GM19397 (cell line): ENCODE results near the gene TMEM242.

Experiments
- ATAC-seq: cut with Tn5 transposase; IDR thresholded peaks from one replicate; pipeline ENCODE4 v1.9.1; 2021; ENCODE audit warnings: mild to moderate bottlenecking, moderate library complexity; ENCODE audit not compliant: unreplicated experiment

TMEM242 gene

GRCh38 chr6:157291356-157291755, 32.0 kb downstream of the TMEM242 start:
- ATAC-seq, result no peak

- no peak for ATAC-seq
Observed at GRCh38 chr6:157290797-157291196, 32.5 kb downstream of the TMEM242 start.

- ATAC-seq, result no peak
Observed at GRCh38 chr6:157289764-157290163, 33.6 kb downstream of the TMEM242 start.

- no peak for ATAC-seq
Observed at GRCh38 chr6:157288575-157288974, 34.7 kb downstream of the TMEM242 start.

GRCh38 chr6:157287923-157288322, 35.4 kb downstream of the TMEM242 start:
- ATAC-seq, result no peak

GRCh38 chr6:157287247-157287850, 36.0 kb downstream of the TMEM242 start:
- no peak for ATAC-seq

- no peak for ATAC-seq
Observed at GRCh38 chr6:157285422-157285779, 37.9 kb downstream of the TMEM242 start.

GRCh38 chr6:157284738-157285421, 38.4 kb downstream of the TMEM242 start:
- no peak for ATAC-seq

- no peak for ATAC-seq
Observed at GRCh38 chr6:157283900-157284737, 39.2 kb downstream of the TMEM242 start.

GRCh38 chr6:157283330-157283898, 39.9 kb downstream of the TMEM242 start:
- no peak for ATAC-seq

- ATAC-seq, result no peak
Observed at GRCh38 chr6:157282284-157282683, 41.0 kb downstream of the TMEM242 start.

- ATAC-seq, result no peak
Observed at GRCh38 chr6:157281570-157281969, 41.7 kb downstream of the TMEM242 start.

- ATAC-seq, result no peak
Observed at GRCh38 chr6:157280947-157281346, 42.4 kb downstream of the TMEM242 start.

- no peak for ATAC-seq
Observed at GRCh38 chr6:157280157-157280556, 43.2 kb downstream of the TMEM242 start.

- ATAC-seq, result no peak
Observed at GRCh38 chr6:157278171-157278570, 45.1 kb downstream of the TMEM242 start.

GRCh38 chr6:157276731-157277130, 46.6 kb downstream of the TMEM242 start:
- ATAC-seq, result no peak

- no peak for ATAC-seq
Observed at GRCh38 chr6:157276134-157276532, 47.2 kb downstream of the TMEM242 start.

- ATAC-seq, result peak; percentile 98
Observed at GRCh38 chr6:157274471-157275226, 48.7 kb downstream of the TMEM242 start.

GRCh38 chr6:157273756-157274470, 49.4 kb downstream of the TMEM242 start:
- ATAC-seq, result no peak
